K562 (cell line): ENCODE data around the gene PYROXD2. TPM values are rescaled to one million over a fixed set of nuclear protein-coding genes. Genes with fewer than 3 reads are reported as not detected.

ENCODE experiments used
- ATAC-seq: fragments of 200-7000 bp; cut with Tn5 transposase; 3 replicates; pipeline ENCODE4 v1.9.1; 2020; ENCODE audit warnings: moderate library complexity
- BruUV-seq: library from RNA; stranded (reverse); fragments of 400-500 nt; replicated peaks from 2 replicates; lab custom pipeline; 2021; lab: Mats Ljungman, UMichigan
- CTCF ChIA-PET: fragments of 300-600 bp; formaldehyde crosslinking; extraction: SDS; loops from one replicate; lab custom pipeline; 2021; ENCODE audit warnings: low intra/inter-chr PET ratio; lab: Yijun Ruan, JAX
- POLR2A ChIA-PET: fragments of 300-600, 350-650 bp; sonication (Branson Sonifier 250); formaldehyde crosslinking; extraction: SDS; loops from one replicate; lab custom pipeline; 2021; ENCODE audit warnings: antibody characterized with exemption, inconsistent platforms; lab: Yijun Ruan, JAX
- DNase-seq, 4 experiments: peaks; one replicate each; pipeline versions ENCODE4 v3.0.0 to v3.0.0-alpha.2; 2011 to 2018; ENCODE audit warnings: low spot score in 3 of 4, mixed read lengths in 3 of 4; ENCODE audit errors: extremely low read depth in 1 of 4
- FAIRE-seq: peaks from 2 replicates; lab custom pipeline; 2011; peaks lifted over from hg19 to GRCh38; lab: Jason Lieb, UNC
- H2AFZ ChIP-seq: 2 replicates; pipeline ENCODE4 v1.6.0; 2011; ENCODE audit warnings: low read depth, low read length, control low read depth, inconsistent platforms
- H3K27ac ChIP-seq: fragments of 200-600 bp; 3 replicates; pipeline ENCODE4 v1.8.0; 2011; ENCODE audit warnings: low read depth, mild to moderate bottlenecking, control low read depth, inconsistent platforms, low read length, moderate library complexity, mixed read lengths; ENCODE audit errors: extremely low read depth
- H3K27me3 ChIP-seq, 2 experiments: fragments of 300-600 bp in 1 of 2; 2 replicates in 1 of 2; 3 replicates in 1 of 2; pipeline versions ENCODE4 v1.6.0 to v1.8.0; 2011; ENCODE audit warnings: inconsistent platforms in 2 of 2, low read length in 2 of 2, mild to moderate bottlenecking in 1 of 2, mixed read lengths in 1 of 2, moderate library complexity in 1 of 2; ENCODE audit not compliant: control insufficient read depth in 2 of 2, insufficient read depth in 2 of 2
- H3K36me3 ChIP-seq: fragments of 300-600 bp; 3 replicates; pipeline ENCODE4 v1.8.0; 2011; ENCODE audit warnings: mild to moderate bottlenecking, low read length, inconsistent platforms; ENCODE audit not compliant: control insufficient read depth, insufficient read depth
- H3K4me1 ChIP-seq, 2 experiments: fragments of 200-600 bp in 1 of 2; replicated peaks in 1 of 2; 2 replicates in 1 of 2; 3 replicates in 1 of 2; pipeline versions ENCODE4 v1.5.1 to v1.8.0; 2011; ENCODE audit warnings: inconsistent platforms in 2 of 2, low read length in 2 of 2, mild to moderate bottlenecking in 1 of 2, mixed read lengths in 1 of 2, moderate library complexity in 1 of 2; ENCODE audit not compliant: control insufficient read depth in 2 of 2, insufficient read depth in 2 of 2
- H3K4me2 ChIP-seq: 2 replicates; pipeline ENCODE4 v1.6.1; 2011; ENCODE audit warnings: low read length, control low read depth, inconsistent platforms, mixed read lengths; ENCODE audit not compliant: insufficient read depth
- H3K4me3 ChIP-seq: fragments of 200-600 bp; sonication (generic), shearing (Covaris generic); 2 replicates; pipeline ENCODE4 v1.5.1; 2016; ENCODE audit warnings: control low read depth, inconsistent platforms
- H3K79me2 ChIP-seq: fragments of 200-600 bp; 3 replicates; pipeline ENCODE4 v1.8.0; 2011; ENCODE audit warnings: low read length, inconsistent platforms; ENCODE audit not compliant: control insufficient read depth, insufficient read depth
- H3K9ac ChIP-seq, 2 experiments: 2 replicates each; pipeline versions ENCODE4 v1.6.0 to v1.6.1; 2011; ENCODE audit warnings: low read depth in 2 of 2, low read length in 2 of 2, control low read depth in 1 of 2, inconsistent platforms in 1 of 2, mild to moderate bottlenecking in 1 of 2, mixed read lengths in 1 of 2; ENCODE audit not compliant: insufficient read depth in 1 of 2
- H3K9me1 ChIP-seq: one replicate; pipeline ENCODE4 v1.6.0; 2011; ENCODE audit warnings: inconsistent platforms, mild to moderate bottlenecking, low read length, moderate library complexity; ENCODE audit not compliant: control insufficient read depth, insufficient read depth
- H3K9me3 ChIP-seq: replicated peaks from 2 replicates; pipeline ENCODE4 v1.5.1; 2011; ENCODE audit warnings: low read depth, low read length, inconsistent platforms; ENCODE audit not compliant: control insufficient read depth, insufficient read depth
- H4K20me1 ChIP-seq: replicated peaks from 2 replicates; pipeline ENCODE4 v1.6.1; 2011; ENCODE audit warnings: low read length, inconsistent platforms, mixed read lengths; ENCODE audit not compliant: control insufficient read depth, insufficient read depth
- BRCA1 ChIP-seq, 2 experiments: fragments of 450-650 bp in 1 of 2; sonication (generic) in 1 of 2; formaldehyde crosslinking in 1 of 2; IDR thresholded peaks; 2 replicates each; pipeline versions ENCODE4 v1.5.0 to v1.6.1; 2017 to 2020; ENCODE audit warnings: mild to moderate bottlenecking in 1 of 2, missing genetic modification reagents in 1 of 2
- CBFA2T2 ChIP-seq: fragments of 450-650 bp; conservative IDR thresholded peaks from 2 replicates; pipeline ENCODE4 v1.6.1; 2017; ENCODE audit warnings: mild to moderate bottlenecking
- CXXC5 ChIP-seq: fragments of 250-450 bp; sonication (Bioruptor Pico); IDR thresholded peaks from 2 replicates; pipeline ENCODE4 v1.8.0; 2022; ENCODE audit warnings: inconsistent platforms, mild to moderate bottlenecking, moderate library complexity
- EP300 ChIP-seq: IDR thresholded peaks from 2 replicates; pipeline ENCODE4 v1.6.1; 2012; ENCODE audit warnings: low read length, improper control_type of control experiment
- GATAD2A ChIP-seq: fragments of 450-650 bp; IDR thresholded peaks from 2 replicates; pipeline ENCODE4 v1.6.1; 2017
- IRF2 ChIP-seq: sonication (generic); formaldehyde crosslinking; IDR thresholded peaks from 2 replicates; pipeline ENCODE4 v1.8.1; 2022; ENCODE audit warnings: mild to moderate bottlenecking, missing genetic modification reagents
- MAFF ChIP-seq: IDR thresholded peaks from 2 replicates; pipeline ENCODE4 v1.6.1; 2012; ENCODE audit warnings: low read length, improper control_type of control experiment
- MECOM ChIP-seq: fragments of 250-450 bp; sonication (Bioruptor Pico); IDR thresholded peaks from 2 replicates; pipeline ENCODE4 v1.8.0; 2022; ENCODE audit warnings: inconsistent platforms
- MED1 ChIP-seq: sonication (generic); formaldehyde crosslinking; IDR thresholded peaks from 2 replicates; pipeline ENCODE4 v1.8.1; 2023; ENCODE audit warnings: missing genetic modification reagents, borderline replicate concordance
- SRSF9 ChIP-seq: fragments of 200-400 bp; formaldehyde crosslinking; IDR thresholded peaks from 2 replicates; pipeline ENCODE4 v1.6.1; 2017; ENCODE audit warnings: low read depth, low read length, borderline replicate concordance
- STAG1 ChIP-seq: sonication (generic); formaldehyde crosslinking; IDR thresholded peaks from 2 replicates; pipeline ENCODE4 v1.5.0; 2020; ENCODE audit warnings: missing genetic modification reagents, borderline replicate concordance
- STAT6 ChIP-seq: sonication (generic); formaldehyde crosslinking; IDR thresholded peaks from 2 replicates; pipeline ENCODE4 v1.8.1; 2023; ENCODE audit warnings: mild to moderate bottlenecking, missing genetic modification reagents
- YY1 ChIP-seq, 3 experiments: IDR thresholded peaks; 2 replicates each; pipeline ENCODE4 v1.6.1; 2011; ENCODE audit warnings: low read length in 2 of 3, mild to moderate bottlenecking in 2 of 3, moderate library complexity in 2 of 3, borderline replicate concordance in 1 of 3, control low read depth in 1 of 3, low read depth in 1 of 3; ENCODE audit not compliant: insufficient read depth in 3 of 3, insufficient replicate concordance in 2 of 3, control insufficient read depth in 1 of 3, insufficient read length in 1 of 3; ENCODE audit errors: extremely low read depth in 1 of 3
- ZNF23 ChIP-seq: fragments of 250-450 bp; sonication (Bioruptor Pico); IDR thresholded peaks from 2 replicates; pipeline ENCODE4 v1.4.0; 2020; ENCODE audit warnings: mild to moderate bottlenecking
- ZNF324 ChIP-seq: fragments of 250-450 bp; sonication (Bioruptor Pico); IDR thresholded peaks from 2 replicates; pipeline ENCODE4 v1.4.0; 2020; ENCODE audit warnings: mild to moderate bottlenecking
- WGBS: fragments of 100-300 bp; shearing (Covaris generic); methylation state at CpG from one replicate; pipeline ENCODE4 v1.1.6; 2016; ENCODE audit warnings: low coverage, mixed read lengths; ENCODE audit not compliant: insufficient coverage; ENCODE audit errors: missing lambda C conversion rate; 5-methylcytosine and 5-hydroxymethylcytosine counted together
- in situ Hi-C: fragments of 300-500 bp; cut with MboI; formaldehyde crosslinking; loops from 4 replicates; pipeline ENCODE4 v1.15.0; 2018; ENCODE audit warnings: inconsistent platforms, mixed read lengths
- intact Hi-C: fragments of 100-400 bp; cut with micrococcal nuclease; formaldehyde crosslinking; loops from 2 replicates; pipeline ENCODE4 v1.14.2; 2022
- polyA plus RNA-seq, 8 experiments: library from polyadenylated mRNA; depleted of rRNA in 4 of 8; stranded (reverse) in 5 of 8; unstranded in 3 of 8; fragments of >200 nt; fragmentation: Nextera tagmentation in 2 of 8; fragmentation: Illumina TruSeq in 1 of 8; extraction: Ambion mirVana in 2 of 8; extraction: Trizol in 1 of 8; gene quantifications; 2 replicates each; pipeline versions ENCODE4 v1.2.1 to v1.2.3, GENCODE V29; 2011 to 2014; ENCODE audit warnings: inconsistent platforms in 1 of 8, missing spikeins in 1 of 8
- total RNA-seq, 7 experiments: library from RNA; depleted of rRNA in 6 of 7; stranded (reverse); fragments of >200 nt in 6 of 7; fragmentation: Illumina TruSeq in 2 of 7; extraction: Trizol in 2 of 7; gene quantifications; 2 replicates each; pipeline versions ENCODE4 v1.2.1 to v1.2.3, GENCODE V29; 2011 to 2021; ENCODE audit warnings: low replicate concordance in 1 of 7
- TF ChIP-seq, protein P1 (sequence below): IDR thresholded peaks from 3 replicates; pipeline ENCODE4 v1.6.1; 2011; ENCODE audit warnings: borderline replicate concordance, mild to moderate bottlenecking, moderate library complexity; ENCODE audit not compliant: insufficient read length; ENCODE audit errors: extremely low read depth

Gene PYROXD2
- total and polyA plus RNA-seq, 9 of the 15 experiments (the other 6 are each of a cell fraction or from before 2014, with no cell fraction given): 0.14 to 1.4 (median 0.58) TPM

- BruUV-seq: no TSS peak
- in situ Hi-C loops: no loop called here
- POLR2A ChIA-PET: interaction anchor here (1.1 kb wide), 1 partner anchor 10 kb away, joined by 3 read pairs; no protein-coding TSS in a partner anchor
- TF ChIP-seq ZNF324 (CRISPR knock-in tag) (no peak), CBFA2T2 (no peak), SRSF9 (no peak), ZNF23 (CRISPR knock-in tag) (no peak), GATAD2A (no peak), MECOM (CRISPR knock-in tag) (no peak), MED1 (CRISPR knock-in tag) (no peak), YY1 (IDR thresholded peaks at IDR 0.05; ENCODE audit: borderline replicate concordance in 1 of 3, control insufficient read depth in 1 of 3, extremely low read depth in 1 of 3, insufficient read depth in 3 of 3, insufficient read length in 1 of 3, insufficient replicate concordance in 2 of 3, low read depth in 1 of 3, low read length in 2 of 3) (no peak), IRF2 (CRISPR knock-in tag) (no peak), EP300 (no peak), CXXC5 (no peak), STAT6 (no peak), STAG1 (CRISPR knock-in tag) (no peak), BRCA1 (IDR thresholded peaks at IDR 0.05) (no peak), BRCA1 (CRISPR knock-in tag; IDR thresholded peaks at IDR 0.05) (no peak), MAFF (no peak)
- TF ChIP-seq, protein P1, sequence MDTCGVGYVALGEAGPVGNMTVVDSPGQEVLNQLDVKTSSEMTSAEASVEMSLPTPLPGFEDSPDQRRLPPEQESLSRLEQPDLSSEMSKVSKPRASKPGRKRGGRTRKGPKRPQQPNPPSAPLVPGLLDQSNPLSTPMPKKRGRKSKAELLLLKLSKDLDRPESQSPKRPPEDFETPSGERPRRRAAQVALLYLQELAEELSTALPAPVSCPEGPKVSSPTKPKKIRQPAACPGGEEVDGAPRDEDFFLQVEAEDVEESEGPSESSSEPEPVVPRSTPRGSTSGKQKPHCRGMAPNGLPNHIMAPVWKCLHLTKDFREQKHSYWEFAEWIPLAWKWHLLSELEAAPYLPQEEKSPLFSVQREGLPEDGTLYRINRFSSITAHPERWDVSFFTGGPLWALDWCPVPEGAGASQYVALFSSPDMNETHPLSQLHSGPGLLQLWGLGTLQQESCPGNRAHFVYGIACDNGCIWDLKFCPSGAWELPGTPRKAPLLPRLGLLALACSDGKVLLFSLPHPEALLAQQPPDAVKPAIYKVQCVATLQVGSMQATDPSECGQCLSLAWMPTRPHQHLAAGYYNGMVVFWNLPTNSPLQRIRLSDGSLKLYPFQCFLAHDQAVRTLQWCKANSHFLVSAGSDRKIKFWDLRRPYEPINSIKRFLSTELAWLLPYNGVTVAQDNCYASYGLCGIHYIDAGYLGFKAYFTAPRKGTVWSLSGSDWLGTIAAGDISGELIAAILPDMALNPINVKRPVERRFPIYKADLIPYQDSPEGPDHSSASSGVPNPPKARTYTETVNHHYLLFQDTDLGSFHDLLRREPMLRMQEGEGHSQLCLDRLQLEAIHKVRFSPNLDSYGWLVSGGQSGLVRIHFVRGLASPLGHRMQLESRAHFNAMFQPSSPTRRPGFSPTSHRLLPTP: no peak
Observed at GRCh38 chr10:98370831-98371820, 43.9 kb downstream of the PYROXD2 start.

More at GRCh38 chr10:98370831-98371820, 43.9 kb downstream of the PYROXD2 start:
- intact Hi-C loops: no loop called here
- H3K4me1 ChIP-seq: no peaks in the 10 kb centered on the region; a peak in 1 of 5 replicates
- H3K4me3 ChIP-seq: no peak overlapping the region
- no peaks in the 10 kb centered on the region for H3K9me1 ChIP-seq
- ATAC-seq: no peak
- WGBS: under 1% methylated on average over 13 of the region's 14 CpGs
- FAIRE-seq: no peak
- no peak overlapping the region; a peak in 1 of 4 replicates for H3K9ac ChIP-seq
- no peaks in the 10 kb centered on the region for H3K79me2 ChIP-seq
- H3K36me3 ChIP-seq: no peaks in the 10 kb centered on the region
- no peak for DNase-seq
- CTCF ChIA-PET: no interaction called here
- H3K27me3 ChIP-seq: peaks cover 15 to 61% of the 10 kb centered on the region in 2 experiments
- H3K27ac ChIP-seq: no peak overlapping the region
- H3K4me2 ChIP-seq: no peak overlapping the region
- H4K20me1 ChIP-seq: no peaks in the 10 kb centered on the region
- no peak overlapping the region for H2AFZ ChIP-seq
- H3K9me3 ChIP-seq: no peaks in the 10 kb centered on the region
